ENCODE results near the gene POU2AF1. TPM values are rescaled to one million over a fixed set of nuclear protein-coding genes. Genes with fewer than 3 reads are reported as not detected.

POU2AF1 gene
- total and polyA plus RNA-seq, 2 of the 13 experiments (the other 11 are each of a cell fraction or from before 2014, with no cell fraction given), result 1.9 to 3.6 TPM

- TF ChIP-seq ZNF740 (CRISPR knock-in tag; IDR thresholded peaks at IDR 0.05) (no peak), GPN1 (CRISPR knock-in tag; IDR thresholded peaks at IDR 0.05; ENCODE audit: borderline replicate concordance) (no peak), RAD21 (CRISPR knock-in tag; IDR thresholded peaks at IDR 0.05) (no peak), MTA3 (CRISPR knock-in tag; IDR thresholded peaks at IDR 0.05) (no peak), POLR2AphosphoS2 (IDR thresholded peaks at IDR 0.05; ENCODE audit: low read depth, low read length) (no peak), TIGD3 (CRISPR knock-in tag; IDR thresholded peaks at IDR 0.05; ENCODE audit: borderline replicate concordance) (no peak), ZNF567 (CRISPR knock-in tag; IDR thresholded peaks at IDR 0.05; ENCODE audit: borderline replicate concordance) (no peak), ISX (CRISPR knock-in tag; conservative IDR thresholded peaks at IDR 0.05) (no peak), ZBTB7A (CRISPR knock-in tag; IDR thresholded peaks at IDR 0.05) (peak; percentile 75; the same call in 1 of the 2 replicates), KDM5A (IDR thresholded peaks at IDR 0.05; ENCODE audit: borderline replicate concordance, low read length) (no peak), U2AF1 (optimal IDR thresholded peaks at IDR 0.05; ENCODE audit: low read depth, low read length) (no peak), MAZ (IDR thresholded peaks at IDR 0.05; ENCODE audit: borderline replicate concordance, low read depth, low read length) (no peak), MAZ (CRISPR knock-in tag; IDR thresholded peaks at IDR 0.05; ENCODE audit: low read depth) (no peak), ATF1 (CRISPR knock-in tag; IDR thresholded peaks at IDR 0.05) (no peak), AHDC1 (CRISPR knock-in tag; IDR thresholded peaks at IDR 0.05; ENCODE audit: borderline replicate concordance) (peak; percentile 74; the same call in 1 of the 2 replicates), ELF3 (CRISPR knock-in tag; IDR thresholded peaks at IDR 0.05) (peak; percentile 42; the same call in 1 of the 2 replicates), MYNN (CRISPR knock-in tag; IDR thresholded peaks at IDR 0.05; ENCODE audit: low read depth) (no peak), ZNF253 (CRISPR knock-in tag; IDR thresholded peaks at IDR 0.05; ENCODE audit: borderline replicate concordance) (no peak), KLF15 (CRISPR knock-in tag; IDR thresholded peaks at IDR 0.05; ENCODE audit: borderline replicate concordance) (no peak), EEA1 (CRISPR knock-in tag; IDR thresholded peaks at IDR 0.05; ENCODE audit: borderline replicate concordance) (no peak), CHD2 (IDR thresholded peaks at IDR 0.05; ENCODE audit: low read depth, low read length) (no peak), SOX6 (IDR thresholded peaks at IDR 0.05) (no peak), SOX6 (CRISPR knock-in tag; IDR thresholded peaks at IDR 0.05) (peak; percentile 42), YY1 (IDR thresholded peaks at IDR 0.05; ENCODE audit: insufficient read depth, insufficient replicate concordance, low read depth, low read length) (no peak), NR2F6 (IDR thresholded peaks at IDR 0.05) (no peak; the same call in 1 of the 2 replicates), NR2F6 (CRISPR knock-in tag; IDR thresholded peaks at IDR 0.05) (no peak)
Observed at GRCh38 chr11:111351374-111352055, 27.6 kb downstream of the POU2AF1 start (continued).
